Measurements from ENCODE around the gene VGLL3.
"Not testable (repeated sequence)": the region's sequence is repeated elsewhere in the genome, so short reads cannot be mapped to it uniquely, and the experiment has no call there.

Gene VGLL3, protein sequence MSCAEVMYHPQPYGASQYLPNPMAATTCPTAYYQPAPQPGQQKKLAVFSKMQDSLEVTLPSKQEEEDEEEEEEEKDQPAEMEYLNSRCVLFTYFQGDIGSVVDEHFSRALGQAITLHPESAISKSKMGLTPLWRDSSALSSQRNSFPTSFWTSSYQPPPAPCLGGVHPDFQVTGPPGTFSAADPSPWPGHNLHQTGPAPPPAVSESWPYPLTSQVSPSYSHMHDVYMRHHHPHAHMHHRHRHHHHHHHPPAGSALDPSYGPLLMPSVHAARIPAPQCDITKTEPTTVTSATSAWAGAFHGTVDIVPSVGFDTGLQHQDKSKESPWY

DNA sequence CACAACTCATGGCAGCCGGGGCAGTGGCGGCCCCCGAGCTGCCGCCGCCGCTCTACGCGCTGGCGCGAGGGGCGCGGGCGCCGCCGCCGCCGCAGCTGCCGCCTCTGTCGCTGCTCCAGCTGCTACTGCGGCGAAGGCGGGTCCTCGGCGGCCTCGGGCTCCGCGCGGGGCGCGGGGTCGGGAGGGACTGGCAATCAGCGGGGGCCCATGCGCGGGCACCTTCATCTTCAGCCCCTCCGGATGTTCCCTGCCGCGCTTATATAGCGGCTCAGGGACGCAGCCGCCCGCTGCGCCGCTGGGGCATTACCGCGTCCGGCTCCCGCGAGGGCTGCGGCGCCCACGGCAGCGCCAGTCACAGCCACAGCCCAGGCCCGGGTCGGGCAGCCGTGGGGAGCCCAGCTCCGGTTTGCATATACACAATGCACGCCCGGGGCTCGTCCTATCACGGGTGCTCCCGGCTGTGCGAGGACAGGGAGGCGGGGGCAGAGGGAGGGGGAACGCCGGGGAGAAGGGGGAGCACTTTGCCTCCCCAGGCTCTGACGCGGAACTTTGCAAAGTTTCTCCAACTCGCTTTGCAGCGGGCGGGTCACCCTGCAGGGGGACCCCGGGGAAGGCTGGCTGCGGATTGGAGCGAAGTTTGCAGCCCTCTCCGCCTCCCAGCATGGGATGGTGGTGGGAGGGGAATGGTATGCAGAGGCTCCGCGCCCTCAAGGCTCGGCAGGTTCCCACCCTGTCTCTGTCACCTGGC, at the start of gene VGLL3:
VGLL3 (minus strand) TSS at position 416 of the 748 bp plus-strand sequence; CDS start at position 10, 406 bp downstream.
- DNase-seq (ENCODE audit: low read depth): no peak

DNA sequence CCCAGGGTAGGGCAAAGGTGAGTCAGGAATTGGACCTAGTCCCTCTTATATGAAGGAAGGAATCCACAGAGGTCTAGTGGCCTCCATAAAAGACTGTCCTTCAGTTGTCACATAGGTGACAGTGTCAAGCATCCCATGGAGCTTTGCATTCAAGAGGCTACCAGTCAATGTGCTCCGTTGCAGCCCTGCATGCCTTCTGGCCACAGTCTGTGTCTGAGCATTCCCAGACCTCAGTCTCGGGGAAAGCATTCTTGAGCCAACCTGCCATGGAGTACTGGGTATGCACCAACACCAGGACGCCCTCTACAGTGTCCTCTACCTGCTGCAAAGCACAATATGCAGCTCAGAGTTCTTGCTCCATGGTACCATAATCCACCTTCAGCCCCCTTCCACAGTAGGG, 46.7 kb upstream of the VGLL3 start:
- no peak for DNase-seq (ENCODE audit: low read depth)

DNA sequence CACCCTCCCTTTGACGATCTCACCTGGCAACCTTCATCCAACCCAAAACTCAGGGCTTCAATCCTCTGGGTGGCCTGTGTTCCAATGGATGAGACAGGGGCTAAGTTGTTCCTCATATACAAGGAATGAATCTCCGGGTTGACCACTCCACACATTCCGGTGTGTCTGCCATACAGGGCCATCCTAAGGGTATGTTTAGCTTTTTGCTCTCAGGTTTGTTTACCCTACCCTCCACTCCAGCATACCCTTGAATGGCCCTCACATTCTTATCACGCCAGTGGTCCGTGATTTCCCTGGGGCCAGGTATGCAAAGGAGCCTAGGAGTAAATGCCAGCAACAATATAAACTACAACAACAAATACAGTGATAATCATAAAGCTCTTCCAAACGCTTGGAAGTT, 45.7 kb upstream of the VGLL3 start:
- no peak for DNase-seq (ENCODE audit: low read depth)

DNA sequence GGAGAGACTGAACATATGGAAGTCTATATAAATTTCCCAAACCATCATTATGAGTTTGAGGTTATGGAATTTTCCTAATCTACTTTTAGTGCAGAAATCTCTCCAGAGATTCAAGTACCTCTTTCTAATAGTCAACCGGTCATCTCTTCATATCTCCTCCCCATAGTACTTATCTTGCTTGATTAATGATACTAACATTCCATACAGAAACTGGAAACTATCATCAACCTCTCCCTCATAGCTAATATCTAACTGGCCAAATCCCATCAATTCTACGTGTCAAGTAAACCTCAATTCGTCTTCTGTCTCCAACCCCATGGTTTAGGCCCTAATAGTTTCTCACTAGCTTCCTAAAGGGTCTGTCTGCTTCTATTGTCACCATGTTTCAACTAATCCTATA, 44.4 kb upstream of the VGLL3 start:
- DNase-seq (ENCODE audit: low read depth): no peak

DNA sequence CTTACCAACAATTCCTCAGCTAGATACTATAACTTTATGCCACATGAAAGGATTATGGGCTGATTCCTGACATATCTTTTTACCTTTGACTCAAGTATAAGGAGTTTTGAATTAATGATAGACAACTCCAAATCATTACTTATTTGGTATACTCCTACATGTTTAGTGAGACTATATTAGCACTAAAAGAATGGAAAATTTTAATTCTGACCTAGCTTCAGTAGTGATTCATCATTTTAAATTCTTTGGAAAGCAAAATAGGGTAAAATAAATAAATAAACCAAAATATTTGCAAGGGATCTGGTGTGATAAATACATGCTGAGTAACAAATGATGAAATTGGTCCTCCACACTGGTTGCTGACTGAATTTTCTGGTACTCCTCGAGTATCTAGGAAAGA, 42.3 kb upstream of the VGLL3 start:
- no peak for DNase-seq (ENCODE audit: low read depth)

DNA sequence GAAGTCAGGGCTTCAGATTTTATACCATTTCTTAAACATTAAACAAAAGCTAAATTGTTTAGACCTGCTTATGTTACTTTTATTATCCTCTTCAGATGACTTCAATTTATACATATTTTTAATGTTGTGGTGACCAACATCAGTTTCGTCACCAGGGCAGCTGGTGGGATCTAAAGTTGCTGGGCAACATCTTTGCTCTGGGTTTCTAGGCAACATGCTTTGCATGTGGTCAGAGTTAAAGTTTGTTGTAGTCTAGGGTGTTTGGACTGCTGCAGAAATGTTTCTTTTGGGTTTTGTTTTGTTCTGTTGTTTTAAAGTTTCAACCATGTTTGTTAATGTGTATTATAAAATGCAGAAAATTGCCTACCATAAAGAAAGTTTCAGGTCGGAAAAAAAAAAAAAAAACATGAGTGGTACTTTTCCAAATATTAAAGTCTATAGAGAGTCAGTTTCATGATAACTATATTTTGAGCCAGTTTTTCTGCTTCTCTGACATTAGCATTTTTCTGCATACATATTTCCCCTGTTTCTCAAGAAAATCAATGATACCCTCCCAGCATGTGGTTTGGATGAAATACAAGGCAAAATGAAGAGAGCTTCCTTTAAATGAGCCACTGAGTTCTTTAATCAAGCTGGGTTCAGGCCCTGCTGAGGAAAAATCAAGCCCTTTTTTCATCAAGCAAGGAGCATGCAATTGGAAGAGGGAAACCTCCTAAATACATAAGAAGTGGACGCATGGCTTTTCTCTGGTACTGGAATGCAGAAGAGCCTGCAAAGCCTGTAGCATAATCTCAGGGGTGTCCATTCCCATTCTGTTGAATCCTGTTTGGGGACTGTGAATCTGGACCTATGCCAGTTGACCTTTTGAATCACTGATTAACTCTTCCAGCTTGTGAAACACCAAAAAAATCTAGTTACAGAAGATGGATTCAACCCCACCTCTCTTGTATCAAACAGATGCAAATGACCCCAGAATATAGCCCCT, 35.0 kb upstream of the VGLL3 start:
- no peak for DNase-seq (ENCODE audit: low read depth)

DNA sequence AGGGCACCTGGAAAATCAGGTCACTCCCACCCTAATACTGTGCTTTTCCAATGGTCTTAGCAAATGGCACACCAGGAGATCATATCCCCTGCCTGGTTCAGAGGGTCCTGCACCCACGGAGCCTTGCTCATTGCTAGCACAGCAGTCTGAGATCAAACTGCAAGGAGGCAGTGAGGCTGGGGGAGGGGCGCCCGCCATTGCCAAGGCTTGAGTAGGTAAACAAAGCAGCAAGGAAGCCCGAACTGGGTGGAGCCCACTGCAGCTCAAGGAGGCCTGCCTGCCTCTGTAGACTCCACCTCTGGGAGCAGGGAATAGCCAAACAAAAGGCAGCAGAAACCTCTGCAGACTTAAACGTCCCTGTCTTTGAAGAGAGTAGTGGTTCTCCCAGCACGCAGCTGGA, 26.4 kb upstream of the VGLL3 start:
- DNase-seq (ENCODE audit: low read depth): not testable (repeated sequence)

DNA sequence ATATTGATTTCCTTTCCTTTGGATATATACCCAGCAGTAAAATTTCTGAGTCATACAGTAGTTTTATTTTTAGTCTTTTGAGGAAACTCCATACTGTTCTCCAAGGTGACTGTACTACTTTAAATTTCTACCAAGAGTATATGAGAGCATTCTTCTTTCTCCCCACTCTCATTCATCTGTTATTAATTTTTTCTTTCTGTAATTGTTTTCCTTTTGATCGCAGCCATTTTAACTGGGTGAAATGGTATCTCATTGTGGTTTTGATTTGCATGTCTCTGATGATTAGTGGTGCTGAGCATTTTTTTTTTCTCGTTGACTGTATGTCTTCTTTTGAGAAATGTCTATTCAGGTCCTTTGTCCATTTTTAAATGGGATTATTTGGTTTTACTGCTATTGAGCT, 18.3 kb upstream of the VGLL3 start:
- DNase-seq (ENCODE audit: low read depth): no peak

DNA sequence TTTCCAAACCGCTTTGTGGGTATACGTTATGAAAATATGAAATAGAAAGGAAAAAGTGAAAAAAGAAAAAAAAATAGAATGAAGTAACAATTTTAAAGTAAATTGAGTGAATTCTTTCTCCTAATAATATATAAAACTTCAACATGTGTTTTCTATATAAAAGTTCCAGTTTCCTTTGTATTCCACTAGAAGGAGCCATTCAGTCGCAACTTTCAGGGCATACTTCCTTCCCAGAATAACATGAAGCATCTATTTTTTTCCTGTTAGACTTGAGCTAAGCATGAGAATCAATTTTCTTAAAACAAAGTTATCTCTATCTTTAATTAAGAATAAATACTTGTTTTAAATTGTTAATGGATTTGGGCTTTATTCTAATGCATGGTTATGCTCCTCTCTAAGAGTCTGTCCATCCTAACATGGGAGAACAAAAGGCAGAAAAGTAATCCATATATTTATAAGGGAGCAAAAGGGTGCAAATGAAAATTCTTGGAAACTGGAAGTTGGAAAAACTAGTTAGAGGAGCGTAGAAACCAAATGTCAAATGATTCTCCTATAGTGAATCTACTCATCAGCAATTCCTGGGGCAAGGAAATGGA, 16.0 kb upstream of the VGLL3 start:
- DNase-seq (ENCODE audit: low read depth): no peak

DNA sequence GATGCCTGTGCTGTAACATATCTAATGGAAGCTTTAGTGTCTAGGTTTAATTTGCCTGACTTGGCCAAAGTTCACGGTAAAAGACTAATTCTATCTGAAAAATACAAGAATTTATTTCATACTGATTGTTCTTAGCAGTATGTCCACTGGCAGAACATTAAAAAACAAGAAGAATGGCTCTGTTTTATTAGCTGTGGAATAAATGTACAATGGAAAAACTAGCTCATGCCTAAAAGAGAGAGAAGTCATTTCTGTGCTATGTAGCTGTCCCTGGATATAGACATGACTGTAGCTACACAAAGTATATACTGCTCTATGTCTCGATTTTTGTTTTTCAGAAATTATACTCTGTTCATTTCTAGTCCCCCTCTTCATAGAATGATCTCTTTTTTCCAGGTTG, 13.9 kb upstream of the VGLL3 start:
- DNase-seq (ENCODE audit: low read depth): no peak

DNA sequence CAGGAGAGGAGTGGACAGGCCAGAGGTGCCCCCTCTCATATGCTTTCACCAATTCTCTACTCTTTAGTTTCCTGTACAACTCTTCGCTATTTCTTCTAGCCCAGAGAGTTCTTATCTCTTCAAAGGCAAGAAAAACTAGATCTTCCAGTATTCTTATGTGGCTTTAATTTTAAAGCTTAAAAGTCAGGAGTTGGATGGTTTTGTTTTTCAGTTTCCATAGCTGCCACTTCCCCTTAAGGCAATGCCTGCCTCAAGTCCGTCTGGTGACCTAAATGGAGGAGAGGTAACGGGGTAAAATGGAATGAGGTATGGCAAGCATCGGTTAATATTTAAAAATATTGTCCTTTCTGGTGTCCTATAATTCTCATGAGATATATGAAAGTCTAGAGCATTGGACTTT, 11.4 kb upstream of the VGLL3 start:
- DNase-seq (ENCODE audit: low read depth): no peak

DNA sequence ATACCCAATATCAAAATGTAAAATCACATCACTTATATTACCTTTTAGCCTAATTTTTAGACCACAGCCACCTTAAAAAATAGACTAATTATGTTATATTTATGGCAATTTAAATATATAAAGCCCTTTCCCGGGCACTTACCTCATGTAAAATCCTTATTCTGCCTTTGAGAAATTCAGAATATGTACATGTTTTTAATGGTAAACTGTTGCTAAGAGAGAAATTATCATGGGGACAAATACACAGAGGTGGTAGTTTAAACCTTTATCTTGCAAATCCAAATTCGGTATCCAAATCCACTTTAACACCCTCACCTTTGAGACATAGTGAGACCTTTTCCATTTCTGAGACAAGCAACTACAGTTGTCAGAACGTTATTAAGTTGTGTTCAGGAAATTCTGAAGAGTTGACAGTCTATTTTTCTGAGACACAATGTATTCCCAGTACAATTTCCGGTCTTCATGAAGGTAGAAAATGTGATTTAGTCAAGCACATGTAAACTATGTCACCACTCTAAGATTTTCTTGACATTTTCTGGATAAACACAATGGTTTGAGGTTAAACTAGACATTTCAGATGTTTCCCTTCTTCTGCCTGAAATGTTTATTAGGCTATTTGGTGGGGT, 10.6 kb upstream of the VGLL3 start:
- DNase-seq (ENCODE audit: low read depth): no peak

DNA sequence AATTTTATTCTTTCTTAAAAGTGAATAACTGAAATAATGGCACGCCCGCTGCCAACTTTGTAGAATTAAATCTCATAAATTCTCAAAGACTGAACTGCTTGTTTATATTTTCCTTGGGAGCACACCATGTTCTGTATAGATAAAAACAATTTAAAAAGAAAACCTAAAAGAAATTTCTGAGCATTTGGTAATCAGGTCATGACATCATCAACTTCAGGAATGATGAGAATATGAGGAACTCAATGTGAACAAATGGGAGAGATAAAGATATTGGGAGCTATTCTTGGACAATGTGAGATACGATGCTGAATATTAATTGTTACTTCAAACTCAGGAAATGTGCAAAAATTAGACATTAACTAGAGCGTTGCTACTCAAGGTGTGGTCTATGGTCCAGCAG, 10.0 kb upstream of the VGLL3 start:
- no peak for DNase-seq (ENCODE audit: low read depth)

DNA sequence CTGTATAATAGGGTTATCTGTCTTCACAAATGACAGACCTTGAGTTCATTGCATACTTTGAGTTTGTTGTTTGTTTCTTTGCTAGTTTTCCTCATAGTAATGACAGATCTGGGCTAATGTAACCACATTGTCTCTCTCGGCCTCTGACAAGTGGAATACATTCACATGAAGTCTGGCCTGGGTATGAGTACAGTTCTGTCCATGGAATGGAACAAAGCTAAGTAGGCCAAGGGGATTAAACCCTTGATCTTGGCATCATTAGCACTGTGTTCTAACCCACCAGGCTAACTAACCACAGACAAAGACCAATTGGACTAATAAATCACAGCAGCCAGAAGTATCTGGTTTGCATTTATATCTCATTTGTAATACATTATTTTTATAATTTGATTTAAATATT, 7.6 kb upstream of the VGLL3 start:
- no peak for DNase-seq (ENCODE audit: low read depth)

DNA sequence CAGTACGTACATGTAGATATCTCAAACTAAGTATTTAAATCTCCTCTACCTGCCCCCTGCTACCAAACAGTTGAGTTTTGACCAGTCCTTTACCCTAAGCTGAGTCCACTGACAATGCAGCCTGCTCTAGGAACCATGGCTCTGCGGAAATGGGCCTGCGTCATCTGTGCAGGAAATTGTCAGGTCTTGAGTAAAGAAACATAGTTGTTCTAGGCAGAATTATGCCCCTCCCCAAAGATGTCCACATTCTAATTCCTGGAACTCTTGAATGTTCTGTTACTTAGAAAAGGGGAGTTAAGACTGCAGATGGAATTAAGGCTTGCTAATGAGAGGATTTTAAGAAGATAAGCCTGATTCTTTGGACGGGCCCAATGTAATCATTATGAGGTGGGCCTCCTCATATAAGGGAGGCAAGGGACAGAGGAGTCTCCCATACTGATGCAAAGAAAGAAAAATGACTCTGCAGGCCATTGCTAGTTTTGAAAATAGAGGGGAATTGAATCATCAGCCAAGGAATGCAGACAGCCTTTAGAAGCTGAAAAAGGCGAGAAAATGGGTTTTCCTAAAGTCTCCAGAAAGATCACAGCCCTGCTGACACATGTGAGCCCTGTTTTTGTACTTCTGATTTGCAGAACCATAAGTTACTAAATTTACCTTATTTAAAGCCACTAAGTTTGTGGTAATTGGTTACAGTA, 5.5 kb upstream of the VGLL3 start:
- DNase-seq (ENCODE audit: low read depth): no peak

DNA sequence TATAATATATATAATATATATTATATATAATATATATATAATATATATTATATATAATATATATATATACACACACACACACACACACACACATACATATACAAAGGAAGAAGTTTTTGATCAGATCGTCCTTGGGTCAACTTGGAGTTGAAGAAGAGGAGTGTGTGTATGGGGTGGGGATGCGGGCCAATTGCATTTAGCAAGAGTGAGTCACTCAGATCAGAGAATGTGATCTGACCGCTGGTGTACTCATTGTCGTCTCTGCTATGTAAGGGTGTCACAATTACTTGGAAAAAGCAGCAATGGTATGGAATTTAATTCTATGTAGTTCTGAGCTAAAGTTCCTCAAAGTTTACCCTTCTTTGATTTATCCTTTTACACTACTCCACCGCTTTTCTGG, 4.6 kb upstream of the VGLL3 start:
- no peak for DNase-seq (ENCODE audit: low read depth)

DNA sequence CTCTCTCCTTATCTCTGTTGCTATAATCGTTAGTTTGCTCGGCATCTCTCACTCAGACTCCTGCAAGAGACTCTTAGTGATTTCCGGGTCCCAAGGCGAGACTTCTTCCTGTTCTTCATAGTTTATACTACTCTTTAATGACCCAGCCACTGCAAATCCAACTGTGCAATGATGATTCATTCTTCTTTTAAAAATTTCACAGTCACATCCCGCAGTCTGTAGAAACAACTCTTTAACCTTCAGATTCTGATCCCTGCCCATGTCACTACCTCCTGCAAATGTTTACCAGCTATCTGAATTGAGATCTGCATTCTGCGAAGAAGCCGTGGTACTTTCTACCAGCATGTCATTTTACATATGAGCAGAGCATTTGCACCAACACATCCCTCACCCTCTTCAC, 2.8 kb upstream of the VGLL3 start:
- DNase-seq (ENCODE audit: low read depth): no peak

DNA sequence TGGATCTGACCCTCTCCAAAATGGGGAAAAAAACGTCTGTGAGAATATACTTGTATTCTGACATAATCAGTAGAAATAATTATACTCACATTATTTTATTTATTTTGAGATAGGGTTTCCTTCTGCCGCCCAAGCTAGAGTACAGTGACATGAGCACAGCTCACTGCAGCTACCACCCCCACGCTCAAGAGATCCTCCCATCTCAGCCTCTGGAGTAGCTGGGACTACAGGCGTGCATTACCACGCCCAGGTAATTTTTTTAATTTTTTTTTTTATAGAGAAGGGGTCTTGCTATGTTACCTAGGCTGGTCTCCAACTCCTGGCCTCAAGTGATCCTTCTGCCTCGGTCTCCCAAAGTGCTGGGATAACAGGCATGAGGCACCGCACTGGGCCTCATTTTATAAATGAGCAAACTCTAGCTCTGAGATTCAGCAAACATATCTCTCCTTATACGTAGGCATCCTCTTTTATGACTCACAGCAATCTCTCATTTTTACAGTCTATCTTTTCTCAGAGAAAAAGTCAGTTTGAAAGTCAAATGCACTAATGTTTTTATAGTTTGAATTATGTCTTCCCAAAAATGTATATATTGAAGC, 989 bp upstream of the VGLL3 start:
- DNase-seq (ENCODE audit: low read depth): no peak

DNA sequence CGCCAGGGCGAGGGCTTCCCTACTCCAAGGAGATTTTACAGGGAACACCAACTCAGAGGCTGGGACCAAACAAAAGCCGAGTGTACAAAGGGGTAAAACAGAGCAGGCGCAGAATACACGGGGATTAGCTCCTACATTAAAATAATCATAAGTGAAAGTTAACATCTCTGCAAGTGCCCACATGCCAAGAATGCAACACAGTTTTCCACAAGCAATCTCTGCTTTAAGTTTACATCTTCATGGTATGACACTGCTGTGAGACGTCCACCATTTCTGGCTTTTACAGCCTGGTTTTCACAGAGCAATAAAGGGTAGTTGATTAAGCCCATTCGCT, 500 bp upstream of the VGLL3 start:
- no peak for DNase-seq (ENCODE audit: low read depth)

DNA sequence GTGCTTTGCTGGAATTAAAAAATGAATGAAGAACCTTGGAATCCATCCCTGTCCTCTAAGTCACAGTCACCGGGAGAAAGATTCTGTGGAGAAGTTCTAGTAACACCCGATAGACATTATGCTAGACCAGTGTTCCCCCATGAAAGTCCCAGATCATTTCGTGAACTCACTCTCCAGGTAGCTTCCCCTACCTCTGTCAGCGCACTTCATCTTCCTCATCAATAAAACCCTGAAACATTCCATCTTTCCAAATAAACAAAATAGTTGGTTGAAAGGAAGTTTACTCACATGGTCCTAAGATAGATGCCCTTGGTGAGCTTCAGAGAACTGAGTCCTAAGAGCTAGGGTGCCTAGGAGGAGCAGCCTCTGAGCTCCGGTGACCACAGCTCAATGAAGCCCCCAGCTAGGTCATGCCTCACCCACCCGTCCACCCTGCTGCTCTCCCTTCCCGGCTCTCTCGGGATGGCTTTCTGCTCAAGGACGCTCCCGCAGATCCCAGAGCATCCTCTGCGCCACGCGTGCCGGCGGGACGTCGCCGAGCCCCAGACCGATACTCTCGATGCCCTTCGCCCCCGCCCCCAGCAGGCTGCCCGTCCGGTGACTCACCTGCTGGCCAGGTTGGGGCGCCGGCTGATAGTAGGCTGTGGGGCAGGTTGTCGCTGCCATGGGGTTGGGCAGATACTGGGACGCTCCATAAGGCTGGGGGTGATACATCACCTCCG, 776 bp downstream of the VGLL3 start:
- DNase-seq (ENCODE audit: low read depth): no peak

Measured in stimulated activated CD8-positive, alpha-beta memory T cell treated with anti-CD3 and anti-CD28 coated beads, Interleukin-15, amount 100 ng/mL, for 24 hours (primary cell).